ENCODE measurements around the gene TXNDC5. TPM values are rescaled to one million over a fixed set of nuclear protein-coding genes. Genes with fewer than 3 reads are reported as not detected.
A peak's percentile ranks its signal among the peaks of the same experiment; 100 is the strongest.

Gene TXNDC5
- polyA plus RNA-seq, 3 donors, result 12.6 to 33.5 (median 21.2) TPM

- peaks cover 36 to 46% of the 10 kb centered on the region in 2 donors for H3K36me3 ChIP-seq (replicated peaks in 1 of 2; ENCODE audit: control insufficient read depth in 1 of 2, insufficient read depth in 2 of 2, low read length in 2 of 2)
- H3K4me3 Mint-ChIP-seq, result no peak overlapping the region
- H3K79me2 ChIP-seq (ENCODE audit: insufficient read depth, low read length), result no peaks in the 10 kb centered on the region
Measured at GRCh38 chr6:7879043-7879442, 31.5 kb downstream of the TXNDC5 start.

GRCh38 chr6:7878401-7878964 is 32.1 kb downstream of the TXNDC5 start:
- Mint-ChIP-seq H3K4me3 (no peak overlapping the region), H3K27me3 (ENCODE audit: low read depth in 3 of 3) (no peaks in the 10 kb centered on the region), H3K36me3 (peaks cover 30 to 32% of the 10 kb centered on the region in 2 donors), H3K4me1 (no peaks in the 10 kb centered on the region), H3K27ac (no peak overlapping the region), H3K9me3 (peaks cover 4 to 11% (median 7%) of the 10 kb centered on the region in 7 donors)
- Histone ChIP-seq H3K79me2 (ENCODE audit: insufficient read depth, low read length) (no peaks in the 10 kb centered on the region), H3K4me1 (ENCODE audit: control insufficient read depth in 1 of 2, insufficient read depth in 2 of 2, low read length in 2 of 2) (no peaks in the 10 kb centered on the region), H3K9me3 (replicated peaks in 1 of 2; ENCODE audit: control insufficient read depth in 1 of 2, insufficient read depth in 1 of 2, low read length in 2 of 2) (peaks cover 0 to 8% of the 10 kb centered on the region in 2 donors), H3K36me3 (replicated peaks in 1 of 2; ENCODE audit: control insufficient read depth in 1 of 2, insufficient read depth in 2 of 2, low read length in 2 of 2) (peaks cover 30 to 41% of the 10 kb centered on the region in 2 donors), H3K27me3 (ENCODE audit: control insufficient read depth in 2 of 2, insufficient read depth in 2 of 2, low read length in 2 of 2) (no peaks in the 10 kb centered on the region), H4K20me1 (ENCODE audit: insufficient read depth, low read length) (no peaks in the 10 kb centered on the region), H3K4me3 (replicated peaks in 1 of 3; ENCODE audit: low read depth in 2 of 3, low read length in 3 of 3) (no peak overlapping the region), H3K4me2 (replicated peaks; ENCODE audit: extremely low read depth, low read length, poor library complexity, severe bottlenecking) (no peak overlapping the region), H3K27ac (ENCODE audit: low read depth in 1 of 2, low read length in 2 of 2) (no peak overlapping the region), H3K9ac (ENCODE audit: insufficient read depth, low read length, poor library complexity, severe bottlenecking) (no peak overlapping the region), H2AFZ (ENCODE audit: insufficient read depth, low read depth, low read length, poor library complexity, severe bottlenecking) (no peak overlapping the region)
- intact Hi-C loops (cut with micrococcal nuclease), result no loop called here
- no peak for DNase-seq
- no peak for TF ChIP-seq CTCF (IDR thresholded peaks at IDR 0.05)
- 93% methylated on average over 8 of the region's 10 CpGs for WGBS (ENCODE audit: insufficient coverage)

More at GRCh38 chr6:7879043-7879442, 31.5 kb downstream of the TXNDC5 start:
- no peak overlapping the region for H3K9ac ChIP-seq (ENCODE audit: insufficient read depth, low read length, poor library complexity, severe bottlenecking)
- H4K20me1 ChIP-seq (ENCODE audit: insufficient read depth, low read length), result no peaks in the 10 kb centered on the region
- no CpG with 5 or more reads among the region's 2 CpGs for WGBS (ENCODE audit: insufficient coverage)
- H3K4me2 ChIP-seq (replicated peaks; ENCODE audit: extremely low read depth, low read length, poor library complexity, severe bottlenecking), result no peak overlapping the region
- H3K27ac Mint-ChIP-seq, result peak overlapping the region in 1 of 7 donors; percentile 17
- peaks cover 0 to 2% of the 10 kb centered on the region in 2 donors for H3K9me3 ChIP-seq (replicated peaks in 1 of 2; ENCODE audit: control insufficient read depth in 1 of 2, insufficient read depth in 1 of 2, low read length in 2 of 2)
- peaks cover under 1 to 6% (median 3%) of the 10 kb centered on the region in 7 donors for H3K9me3 Mint-ChIP-seq
- no peak for TF ChIP-seq CTCF (IDR thresholded peaks at IDR 0.05)
- DNase-seq, result no peak
- no peaks in the 10 kb centered on the region for H3K27me3 ChIP-seq (ENCODE audit: control insufficient read depth in 2 of 2, insufficient read depth in 2 of 2, low read length in 2 of 2)
- H3K27ac ChIP-seq (ENCODE audit: low read depth in 1 of 2, low read length in 2 of 2), result no peak overlapping the region
- no peaks in the 10 kb centered on the region for H3K4me1 ChIP-seq (ENCODE audit: control insufficient read depth in 1 of 2, insufficient read depth in 2 of 2, low read length in 2 of 2)
- no peak overlapping the region for H3K4me3 ChIP-seq (replicated peaks in 1 of 3; ENCODE audit: low read depth in 2 of 3, low read length in 3 of 3)
- H2AFZ ChIP-seq (ENCODE audit: insufficient read depth, low read depth, low read length, poor library complexity, severe bottlenecking), result no peak overlapping the region
- no peaks in the 10 kb centered on the region for H3K4me1 Mint-ChIP-seq
- no peaks in the 10 kb centered on the region for H3K27me3 Mint-ChIP-seq (ENCODE audit: low read depth in 3 of 3)
- intact Hi-C loops (cut with micrococcal nuclease), result no loop called here
- peaks cover 35 to 37% of the 10 kb centered on the region in 2 donors for H3K36me3 Mint-ChIP-seq
